ENCODE measurements around the gene SERPINA12.

GRCh38 chr14:94545131-94545841, 36.0 kb upstream of the SERPINA12 start:
- TF ChIP-seq CTCF (conservative IDR thresholded peaks at IDR 0.05 in 1 of 2, IDR thresholded peaks at IDR 0.05 in 1 of 2; ENCODE audit: low read depth in 1 of 2, low read length in 2 of 2), result no peak
- no peak for TF ChIP-seq EZH2 (IDR thresholded peaks at IDR 0.05; ENCODE audit: low read length, missing control alignments)
